Testis (tissue), 2 donors: ENCODE results near the gene SCFD2.

Experiments used
- POLR2A ChIP-seq: fragments of 450-650 bp; IDR thresholded peaks from one replicate; pipeline ENCODE4 v1.6.1; 2017; ENCODE audit warnings: antibody characterized with exemption, mild to moderate bottlenecking, moderate library complexity
- TF ChIP-seq, protein P1 (sequence below), 3 experiments: fragments of 450-650 bp in 2 of 3; fragments of 200-600 bp in 1 of 3; sonication (generic) in 1 of 3; IDR thresholded peaks; one replicate each; pipeline ENCODE4 v1.5.1; 2016 to 2019; ENCODE audit warnings: antibody characterized with exemption in 3 of 3, mild to moderate bottlenecking in 2 of 3, moderate library complexity in 1 of 3

GRCh38 chr4:52870225-52870624 is 495.6 kb downstream of the SCFD2 start:
- TF ChIP-seq POLR2A, result no peak
- TF ChIP-seq, protein P1, sequence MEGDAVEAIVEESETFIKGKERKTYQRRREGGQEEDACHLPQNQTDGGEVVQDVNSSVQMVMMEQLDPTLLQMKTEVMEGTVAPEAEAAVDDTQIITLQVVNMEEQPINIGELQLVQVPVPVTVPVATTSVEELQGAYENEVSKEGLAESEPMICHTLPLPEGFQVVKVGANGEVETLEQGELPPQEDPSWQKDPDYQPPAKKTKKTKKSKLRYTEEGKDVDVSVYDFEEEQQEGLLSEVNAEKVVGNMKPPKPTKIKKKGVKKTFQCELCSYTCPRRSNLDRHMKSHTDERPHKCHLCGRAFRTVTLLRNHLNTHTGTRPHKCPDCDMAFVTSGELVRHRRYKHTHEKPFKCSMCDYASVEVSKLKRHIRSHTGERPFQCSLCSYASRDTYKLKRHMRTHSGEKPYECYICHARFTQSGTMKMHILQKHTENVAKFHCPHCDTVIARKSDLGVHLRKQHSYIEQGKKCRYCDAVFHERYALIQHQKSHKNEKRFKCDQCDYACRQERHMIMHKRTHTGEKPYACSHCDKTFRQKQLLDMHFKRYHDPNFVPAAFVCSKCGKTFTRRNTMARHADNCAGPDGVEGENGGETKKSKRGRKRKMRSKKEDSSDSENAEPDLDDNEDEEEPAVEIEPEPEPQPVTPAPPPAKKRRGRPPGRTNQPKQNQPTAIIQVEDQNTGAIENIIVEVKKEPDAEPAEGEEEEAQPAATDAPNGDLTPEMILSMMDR (IDR thresholded peaks at IDR 0.05), result no peak
